HCT116 (cell line): Measurements from ENCODE around the gene HARBI1.

Source experiments
- POLR2A ChIP-seq: IDR thresholded peaks from 2 replicates; pipeline ENCODE4 v1.7.0; 2011; ENCODE audit warnings: borderline replicate concordance; ENCODE audit not compliant: insufficient read depth, insufficient read length; ENCODE audit errors: extremely low read depth
- POLR2AphosphoS5 ChIP-seq: IDR thresholded peaks from 2 replicates; pipeline ENCODE4 v1.6.1; 2011; ENCODE audit warnings: mild to moderate bottlenecking, low read depth, low read length, moderate library complexity

DNA sequence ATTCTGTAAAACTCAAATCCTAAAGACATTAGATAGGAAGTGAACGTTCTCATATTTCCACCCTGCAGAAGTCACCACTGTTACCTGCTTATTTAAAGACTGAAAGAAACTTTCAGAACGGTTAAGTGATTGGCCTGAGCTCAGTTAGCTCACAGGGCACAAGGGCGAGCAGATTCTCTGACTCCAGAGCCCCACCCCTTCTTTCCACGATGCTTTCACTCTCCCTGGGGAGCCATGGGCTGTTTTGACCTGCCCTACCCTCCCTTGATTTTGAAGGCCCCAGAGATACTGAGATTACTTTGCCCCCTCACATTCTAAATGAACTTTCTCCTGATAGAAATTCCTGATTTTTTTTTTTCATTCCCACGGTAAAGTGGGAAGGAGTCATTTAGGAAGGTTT lies 49.5 kb upstream of the HARBI1 start:
- TF ChIP-seq POLR2AphosphoS5 (no peak), POLR2A (no peak)
